HG02840 (cell line): ENCODE results near the gene HAGHL.
"Not testable (repeated sequence)": the region's sequence is repeated elsewhere in the genome, so short reads cannot be mapped to it uniquely, and the experiment has no call there.

Experiments used
- ATAC-seq: cut with Tn5 transposase; IDR thresholded peaks from one replicate; pipeline ENCODE4 v1.9.1; 2021; ENCODE audit warnings: mild to moderate bottlenecking, moderate library complexity, moderate number of reproducible peaks; ENCODE audit not compliant: unreplicated experiment, low FRiP score

Gene HAGHL

GRCh38 chr16:705431-706188 is 21.3 kb upstream of the HAGHL start, which contains the start of gene FBXL16:
Gene FBXL16 (minus strand): TSS chr16:705801. CDS start chr16:697405, 8,396 bp downstream.
- ATAC-seq, result no peak

DNA sequence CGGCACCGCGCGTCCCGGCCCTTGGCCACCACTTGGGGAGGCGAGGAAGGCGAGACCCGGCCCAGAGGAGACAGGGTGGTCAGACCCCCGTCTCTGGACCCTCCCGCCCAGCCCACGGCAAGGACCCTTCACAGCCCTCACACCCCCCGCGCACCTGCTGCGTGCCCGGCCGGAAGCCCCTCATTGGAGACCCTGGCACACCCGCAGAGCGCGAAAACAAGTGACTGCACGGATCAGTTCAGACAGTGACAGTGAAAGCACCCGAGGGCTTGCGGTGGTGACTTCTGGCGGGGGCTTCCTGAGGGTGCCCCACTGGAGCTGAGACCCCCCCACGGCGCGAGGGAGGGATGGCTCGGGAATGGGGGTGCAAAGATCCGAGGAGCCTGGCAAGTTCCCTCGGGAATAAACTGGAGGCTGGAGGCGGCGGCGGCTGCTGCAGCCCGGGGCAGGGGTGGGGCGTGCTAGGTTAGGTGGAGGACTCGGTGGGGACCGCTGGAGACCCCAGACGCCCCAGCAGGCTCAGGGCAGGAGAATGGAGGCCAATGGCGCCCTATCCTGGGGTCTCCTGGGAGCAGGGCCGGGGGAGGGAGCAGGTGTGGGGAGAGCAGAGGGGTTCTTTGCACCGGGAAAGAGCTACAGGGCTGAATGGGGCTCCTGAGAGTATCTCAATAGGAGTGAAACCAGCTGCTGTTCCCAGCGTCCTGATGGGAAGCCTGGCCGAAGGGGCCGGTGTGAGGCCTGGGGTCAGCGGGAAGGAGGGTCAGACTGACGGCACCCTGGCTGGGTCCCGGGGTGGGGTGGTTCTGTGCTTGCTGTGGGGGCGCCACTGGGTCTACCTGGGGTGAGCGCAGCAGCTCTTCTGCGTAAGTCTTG is 20.5 kb upstream of the HAGHL start:
- ATAC-seq, result no peak

DNA sequence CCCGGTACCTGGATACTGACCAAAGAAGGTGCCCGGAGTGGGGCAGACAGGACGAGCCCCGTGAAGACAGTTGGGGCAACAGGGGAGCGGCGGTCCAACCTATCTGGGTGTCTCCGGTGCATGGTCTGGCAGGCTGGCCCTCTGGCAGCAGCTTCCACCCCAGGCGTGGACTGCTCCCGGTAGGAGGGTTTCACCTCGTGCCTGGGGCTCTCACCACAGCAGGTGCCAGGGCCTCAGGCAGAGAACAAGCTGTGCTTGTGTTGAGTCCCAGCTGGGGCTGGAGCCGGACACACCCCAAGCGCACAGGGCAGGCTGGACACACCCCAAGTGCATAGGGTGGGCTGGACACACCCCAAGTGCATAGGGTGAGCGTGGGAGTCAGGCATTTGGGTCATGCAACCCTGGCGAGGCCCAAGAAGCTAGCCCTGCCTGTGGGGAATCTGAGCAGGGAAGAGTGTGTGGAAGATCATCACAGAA is 19.8 kb upstream of the HAGHL start:
- ATAC-seq, result no peak

- ATAC-seq, result no peak
Measured at GRCh38 chr16:708019-708418, 18.9 kb upstream of the HAGHL start.

DNA sequence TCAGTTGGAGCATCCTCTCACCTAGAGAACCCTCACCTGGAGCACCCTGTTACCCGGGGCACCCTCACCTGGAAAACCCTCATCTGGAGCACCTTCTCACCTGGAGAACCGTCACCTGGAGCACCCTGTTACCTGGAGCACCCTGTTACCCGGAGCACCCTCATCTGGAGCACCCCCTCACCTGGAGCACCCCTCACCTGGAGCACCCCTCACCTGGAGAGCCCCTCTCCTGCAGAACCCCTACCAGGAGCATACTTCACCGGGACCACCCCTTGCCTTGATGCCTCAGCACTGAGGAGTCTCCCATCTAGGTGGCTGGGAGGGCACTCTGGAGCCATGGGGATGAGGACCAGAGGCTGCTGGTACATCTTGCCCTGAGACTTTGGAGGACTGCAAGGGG is 17.9 kb upstream of the HAGHL start:
- ATAC-seq, result no peak

GRCh38 chr16:709566-710499 is 17.1 kb upstream of the HAGHL start:
- ATAC-seq, result no peak

DNA sequence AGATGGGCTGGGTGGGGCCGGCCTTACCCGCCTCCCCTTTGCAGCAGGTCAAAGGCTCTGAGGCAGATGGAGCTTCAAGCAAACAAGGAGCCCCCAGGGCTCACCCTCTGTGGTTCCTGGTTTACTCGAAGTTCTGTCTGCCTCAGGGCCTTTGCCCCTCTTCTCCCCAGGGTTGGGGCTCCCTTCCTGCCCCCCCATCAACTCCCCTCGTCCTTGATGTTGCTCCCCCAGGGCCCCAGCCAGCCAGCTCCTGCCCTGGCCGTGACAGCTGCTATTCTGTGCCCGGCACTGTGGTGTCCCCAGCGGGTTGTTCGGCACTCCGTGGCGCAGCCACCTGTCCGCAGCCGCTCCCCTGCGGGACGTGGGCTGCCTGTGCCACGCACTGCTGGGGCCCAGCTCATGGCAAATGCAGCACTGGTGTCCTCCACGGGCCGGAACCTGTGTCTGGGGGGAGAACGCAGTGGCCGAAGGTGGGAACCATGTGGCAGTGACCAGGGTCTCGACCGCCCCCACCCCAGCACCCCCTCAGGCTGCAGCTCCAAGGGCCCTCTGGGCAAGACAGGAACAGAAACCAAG is 16.3 kb upstream of the HAGHL start:
- no peak for ATAC-seq

- no peak for ATAC-seq
Measured at GRCh38 chr16:711084-711483, 15.8 kb upstream of the HAGHL start.

DNA sequence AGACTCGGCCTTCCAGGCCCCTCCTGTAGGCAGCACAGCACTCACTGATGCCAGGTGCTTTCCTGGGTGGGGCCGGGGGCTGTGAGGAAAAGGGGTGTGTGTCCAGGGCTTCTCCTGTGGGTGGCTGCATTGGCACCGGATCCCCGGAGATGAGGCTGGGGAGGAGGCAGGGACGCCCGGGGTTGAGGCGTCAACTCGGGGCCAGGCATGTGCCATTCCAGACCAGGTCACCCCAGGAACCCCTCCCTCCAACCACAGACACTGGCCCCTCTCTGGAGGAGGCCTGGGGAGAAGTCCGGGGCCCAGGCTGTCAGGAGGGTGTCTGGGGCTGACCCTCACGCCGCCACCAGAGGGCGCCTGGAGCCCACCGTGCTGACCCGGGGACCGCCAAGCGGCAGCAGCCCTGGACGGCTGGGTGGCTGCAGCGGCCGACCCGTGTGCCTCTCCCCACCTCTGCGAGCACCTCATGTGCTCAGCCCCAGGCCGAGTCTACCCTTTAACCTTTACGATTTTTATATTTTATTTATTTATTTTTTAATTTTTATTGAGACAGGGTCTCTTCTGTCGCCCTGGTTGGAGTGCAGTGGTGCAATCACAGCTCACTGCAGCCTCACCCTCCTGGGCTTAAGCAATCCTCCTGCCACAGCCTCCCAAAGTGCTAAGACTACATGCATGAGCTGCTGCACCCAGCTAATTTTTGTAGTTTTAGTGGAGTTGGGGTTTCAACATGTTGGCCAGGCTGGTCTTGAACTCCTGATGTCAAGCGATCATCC is 15.2 kb upstream of the HAGHL start:
- ATAC-seq, result no peak

DNA sequence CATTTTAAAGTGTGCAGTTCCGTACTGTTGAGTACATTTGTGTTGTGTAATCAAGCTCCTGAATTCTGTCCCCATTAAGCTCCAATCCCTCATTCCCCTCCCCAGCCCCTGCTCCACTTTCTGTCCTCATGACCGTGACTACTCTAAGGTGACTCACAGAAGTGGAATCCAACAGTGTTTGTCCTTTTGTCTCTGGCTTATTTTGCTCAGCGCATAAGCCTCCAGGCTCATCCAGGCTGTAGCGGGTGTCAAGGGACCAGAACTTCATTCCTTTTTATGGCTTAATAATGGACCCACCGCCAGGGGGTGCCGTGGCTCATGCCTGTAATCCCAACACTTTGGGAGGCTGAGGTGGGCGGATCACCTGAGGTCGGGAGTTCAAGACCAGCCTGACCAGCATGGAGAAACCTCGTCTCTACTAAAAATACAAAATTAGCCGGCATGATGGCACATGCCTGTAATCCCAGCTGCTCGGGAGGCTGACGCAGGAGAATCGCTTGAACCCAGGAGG is 14.1 kb upstream of the HAGHL start:
- not testable (repeated sequence) for ATAC-seq

- ATAC-seq, result no peak
Measured at GRCh38 chr16:714079-714478, 12.8 kb upstream of the HAGHL start.

GRCh38 chr16:714558-715476 is 12.1 kb upstream of the HAGHL start, which contains the start of gene METRN:
Gene METRN (plus strand): TSS chr16:715118. CDS start chr16:715290, 172 bp downstream.
- ATAC-seq, result peak; percentile 54

- ATAC-seq, result no peak
Measured at GRCh38 chr16:715477-716199, 11.3 kb upstream of the HAGHL start.

GRCh38 chr16:716200-716568 is 10.7 kb upstream of the HAGHL start:
- ATAC-seq, result no peak

DNA sequence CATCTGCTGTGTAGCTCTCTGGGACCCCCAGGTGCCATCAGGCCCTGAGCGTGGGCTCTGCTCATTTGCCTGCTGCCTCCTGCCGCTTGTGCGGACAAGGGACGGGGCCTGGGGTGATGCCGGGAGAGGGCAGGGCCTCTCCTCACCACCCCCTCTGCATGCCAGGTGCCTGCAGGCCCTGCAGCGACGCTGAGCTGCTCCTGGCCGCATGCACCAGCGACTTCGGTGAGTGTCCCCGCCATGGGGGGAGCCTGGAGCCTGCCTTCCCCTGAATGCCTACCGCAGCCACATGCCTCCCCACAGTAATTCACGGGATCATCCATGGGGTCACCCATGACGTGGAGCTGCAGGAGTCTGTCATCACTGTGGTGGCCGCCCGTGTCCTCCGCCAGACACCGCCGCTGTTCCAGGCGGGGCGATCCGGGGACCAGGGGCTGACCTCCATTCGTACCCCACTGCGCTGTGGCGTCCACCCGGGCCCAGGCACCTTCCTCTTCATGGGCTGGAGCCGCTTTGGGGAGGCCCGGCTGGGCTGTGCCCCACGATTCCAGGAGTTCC is 10.1 kb upstream of the HAGHL start:
- no peak for ATAC-seq

- ATAC-seq, result no peak
Measured at GRCh38 chr16:717450-718245, 9.3 kb upstream of the HAGHL start.
